HepG2 (cell line): ENCODE data around the gene CCDC181. TPM values are rescaled to one million over a fixed set of nuclear protein-coding genes. Genes with fewer than 3 reads are reported as not detected.

Experiments used
- ATF2 ChIP-seq: sonication (generic); formaldehyde crosslinking; IDR thresholded peaks from 2 replicates; pipeline ENCODE4 v1.4.0; 2020; ENCODE audit warnings: missing genetic modification reagents
- CCAR2 ChIP-seq: fragments of 200-400 bp; formaldehyde crosslinking; optimal IDR thresholded peaks from 2 replicates; pipeline ENCODE3; 2018; ENCODE audit warnings: low read depth, mild to moderate bottlenecking, low read length, moderate library complexity
- CREB1 ChIP-seq, 2 experiments: fragments of 450-650 bp in 1 of 2; IDR thresholded peaks; 2 replicates each; pipeline ENCODE4 v1.6.1; 2016 to 2017; ENCODE audit warnings: control low read depth in 1 of 2, mild to moderate bottlenecking in 1 of 2, missing compliant biosample characterization in 1 of 2, missing genetic modification characterization in 1 of 2
- FOXA3 ChIP-seq: IDR thresholded peaks from 2 replicates; pipeline ENCODE4 v1.6.1; 2016; ENCODE audit warnings: missing genetic modification reagents, missing compliant biosample characterization
- TBX2 ChIP-seq: sonication (generic); formaldehyde crosslinking; IDR thresholded peaks from 2 replicates; pipeline ENCODE4 v1.5.0; 2020; ENCODE audit warnings: missing genetic modification reagents, mild to moderate bottlenecking, borderline replicate concordance
- ZNF629 ChIP-seq: sonication (generic); formaldehyde crosslinking; conservative IDR thresholded peaks from 2 replicates; pipeline ENCODE4 v1.5.0; 2020; ENCODE audit warnings: missing genetic modification reagents
- polyA plus RNA-seq, 8 experiments: library from polyadenylated mRNA; depleted of rRNA in 3 of 8; stranded (reverse) in 7 of 8; unstranded in 1 of 8; fragments of >200 nt; fragmentation: Illumina TruSeq in 4 of 8; extraction: Trizol in 4 of 8; gene quantifications; 2 replicates each; pipeline versions ENCODE4 v1.2.1 to v1.2.3, GENCODE V29; 2011 to 2016; ENCODE audit warnings: low read depth in 4 of 8, missing spikeins in 1 of 8, mixed read lengths in 1 of 8; ENCODE audit not compliant: insufficient read depth in 1 of 8
- total RNA-seq, 5 experiments: library from RNA; depleted of rRNA; stranded (reverse); fragments of >200 nt; fragmentation: Illumina TruSeq; extraction: Trizol; gene quantifications; 2 replicates each; pipeline ENCODE4 v1.2.3, GENCODE V29; 2016; ENCODE audit warnings: low read depth in 1 of 5
- TF ChIP-seq, protein P1 (sequence below): sonication (generic); formaldehyde crosslinking; IDR thresholded peaks from 2 replicates; pipeline ENCODE4 v1.4.0; 2020; ENCODE audit warnings: mild to moderate bottlenecking, low read depth, missing genetic modification reagents
- TF ChIP-seq, protein P2 (sequence below): sonication (generic); formaldehyde crosslinking; IDR thresholded peaks from 2 replicates; pipeline ENCODE4 v1.4.0; 2020; ENCODE audit warnings: mild to moderate bottlenecking, missing genetic modification reagents, borderline replicate concordance
- TF ChIP-seq, protein P3 (sequence below): sonication (generic); formaldehyde crosslinking; IDR thresholded peaks from 2 replicates; pipeline ENCODE4 v1.4.0; 2020; ENCODE audit warnings: low read depth, mild to moderate bottlenecking, missing genetic modification reagents
- TF ChIP-seq, protein P4 (sequence below): sonication (generic); formaldehyde crosslinking; IDR thresholded peaks from 2 replicates; pipeline ENCODE4 v1.5.1; 2020; ENCODE audit warnings: missing genetic modification reagents, mild to moderate bottlenecking, borderline replicate concordance
- TF ChIP-seq, protein P5 (sequence below): IDR thresholded peaks from 2 replicates; pipeline ENCODE4 v1.6.1; 2016; ENCODE audit warnings: low read depth, missing genetic modification reagents, missing compliant biosample characterization

Gene CCDC181
- total and polyA plus RNA-seq, 2 of the 13 experiments (the other 11 are each of a cell fraction or from before 2014, with no cell fraction given) = 0.07 TPM; not detected in 1

- TF ChIP-seq, protein P1, sequence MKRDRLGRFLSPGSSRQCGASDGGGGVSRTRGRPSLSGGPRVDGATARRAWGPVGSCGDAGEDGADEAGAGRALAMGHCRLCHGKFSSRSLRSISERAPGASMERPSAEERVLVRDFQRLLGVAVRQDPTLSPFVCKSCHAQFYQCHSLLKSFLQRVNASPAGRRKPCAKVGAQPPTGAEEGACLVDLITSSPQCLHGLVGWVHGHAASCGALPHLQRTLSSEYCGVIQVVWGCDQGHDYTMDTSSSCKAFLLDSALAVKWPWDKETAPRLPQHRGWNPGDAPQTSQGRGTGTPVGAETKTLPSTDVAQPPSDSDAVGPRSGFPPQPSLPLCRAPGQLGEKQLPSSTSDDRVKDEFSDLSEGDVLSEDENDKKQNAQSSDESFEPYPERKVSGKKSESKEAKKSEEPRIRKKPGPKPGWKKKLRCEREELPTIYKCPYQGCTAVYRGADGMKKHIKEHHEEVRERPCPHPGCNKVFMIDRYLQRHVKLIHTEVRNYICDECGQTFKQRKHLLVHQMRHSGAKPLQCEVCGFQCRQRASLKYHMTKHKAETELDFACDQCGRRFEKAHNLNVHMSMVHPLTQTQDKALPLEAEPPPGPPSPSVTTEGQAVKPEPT (CRISPR knock-in tag) = no peak
- TF ChIP-seq, protein P2, sequence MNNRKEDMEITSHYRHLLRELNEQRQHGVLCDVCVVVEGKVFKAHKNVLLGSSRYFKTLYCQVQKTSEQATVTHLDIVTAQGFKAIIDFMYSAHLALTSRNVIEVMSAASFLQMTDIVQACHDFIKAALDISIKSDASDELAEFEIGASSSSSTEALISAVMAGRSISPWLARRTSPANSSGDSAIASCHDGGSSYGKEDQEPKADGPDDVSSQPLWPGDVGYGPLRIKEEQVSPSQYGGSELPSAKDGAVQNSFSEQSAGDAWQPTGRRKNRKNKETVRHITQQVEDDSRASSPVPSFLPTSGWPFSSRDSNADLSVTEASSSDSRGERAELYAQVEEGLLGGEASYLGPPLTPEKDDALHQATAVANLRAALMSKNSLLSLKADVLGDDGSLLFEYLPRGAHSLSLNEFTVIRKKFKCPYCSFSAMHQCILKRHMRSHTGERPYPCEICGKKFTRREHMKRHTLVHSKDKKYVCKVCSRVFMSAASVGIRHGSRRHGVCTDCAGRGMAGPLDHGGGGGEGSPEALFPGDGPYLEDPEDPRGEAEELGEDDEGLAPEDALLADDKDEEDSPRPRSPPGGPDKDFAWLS (CRISPR knock-in tag) = no peak
- TF ChIP-seq FOXA3 (peak; percentile 36; the same call in 1 of the 2 replicates), CREB1 (IDR thresholded peaks at IDR 0.05) (peak; percentile 76), CREB1 (CRISPR knock-in tag; IDR thresholded peaks at IDR 0.05) (peak; percentile 85), CCAR2 (no peak), TBX2 (CRISPR knock-in tag) (peak; percentile 13; the same call in 1 of the 2 replicates), ATF2 (no peak), ZNF629 (CRISPR knock-in tag) (no peak)
- TF ChIP-seq, protein P3, sequence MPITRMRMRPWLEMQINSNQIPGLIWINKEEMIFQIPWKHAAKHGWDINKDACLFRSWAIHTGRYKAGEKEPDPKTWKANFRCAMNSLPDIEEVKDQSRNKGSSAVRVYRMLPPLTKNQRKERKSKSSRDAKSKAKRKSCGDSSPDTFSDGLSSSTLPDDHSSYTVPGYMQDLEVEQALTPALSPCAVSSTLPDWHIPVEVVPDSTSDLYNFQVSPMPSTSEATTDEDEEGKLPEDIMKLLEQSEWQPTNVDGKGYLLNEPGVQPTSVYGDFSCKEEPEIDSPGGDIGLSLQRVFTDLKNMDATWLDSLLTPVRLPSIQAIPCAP = no peak
- TF ChIP-seq, protein P4, sequence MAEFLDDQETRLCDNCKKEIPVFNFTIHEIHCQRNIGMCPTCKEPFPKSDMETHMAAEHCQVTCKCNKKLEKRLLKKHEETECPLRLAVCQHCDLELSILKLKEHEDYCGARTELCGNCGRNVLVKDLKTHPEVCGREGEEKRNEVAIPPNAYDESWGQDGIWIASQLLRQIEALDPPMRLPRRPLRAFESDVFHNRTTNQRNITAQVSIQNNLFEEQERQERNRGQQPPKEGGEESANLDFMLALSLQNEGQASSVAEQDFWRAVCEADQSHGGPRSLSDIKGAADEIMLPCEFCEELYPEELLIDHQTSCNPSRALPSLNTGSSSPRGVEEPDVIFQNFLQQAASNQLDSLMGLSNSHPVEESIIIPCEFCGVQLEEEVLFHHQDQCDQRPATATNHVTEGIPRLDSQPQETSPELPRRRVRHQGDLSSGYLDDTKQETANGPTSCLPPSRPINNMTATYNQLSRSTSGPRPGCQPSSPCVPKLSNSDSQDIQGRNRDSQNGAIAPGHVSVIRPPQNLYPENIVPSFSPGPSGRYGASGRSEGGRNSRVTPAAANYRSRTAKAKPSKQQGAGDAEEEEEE = no peak
- TF ChIP-seq, protein P5, sequence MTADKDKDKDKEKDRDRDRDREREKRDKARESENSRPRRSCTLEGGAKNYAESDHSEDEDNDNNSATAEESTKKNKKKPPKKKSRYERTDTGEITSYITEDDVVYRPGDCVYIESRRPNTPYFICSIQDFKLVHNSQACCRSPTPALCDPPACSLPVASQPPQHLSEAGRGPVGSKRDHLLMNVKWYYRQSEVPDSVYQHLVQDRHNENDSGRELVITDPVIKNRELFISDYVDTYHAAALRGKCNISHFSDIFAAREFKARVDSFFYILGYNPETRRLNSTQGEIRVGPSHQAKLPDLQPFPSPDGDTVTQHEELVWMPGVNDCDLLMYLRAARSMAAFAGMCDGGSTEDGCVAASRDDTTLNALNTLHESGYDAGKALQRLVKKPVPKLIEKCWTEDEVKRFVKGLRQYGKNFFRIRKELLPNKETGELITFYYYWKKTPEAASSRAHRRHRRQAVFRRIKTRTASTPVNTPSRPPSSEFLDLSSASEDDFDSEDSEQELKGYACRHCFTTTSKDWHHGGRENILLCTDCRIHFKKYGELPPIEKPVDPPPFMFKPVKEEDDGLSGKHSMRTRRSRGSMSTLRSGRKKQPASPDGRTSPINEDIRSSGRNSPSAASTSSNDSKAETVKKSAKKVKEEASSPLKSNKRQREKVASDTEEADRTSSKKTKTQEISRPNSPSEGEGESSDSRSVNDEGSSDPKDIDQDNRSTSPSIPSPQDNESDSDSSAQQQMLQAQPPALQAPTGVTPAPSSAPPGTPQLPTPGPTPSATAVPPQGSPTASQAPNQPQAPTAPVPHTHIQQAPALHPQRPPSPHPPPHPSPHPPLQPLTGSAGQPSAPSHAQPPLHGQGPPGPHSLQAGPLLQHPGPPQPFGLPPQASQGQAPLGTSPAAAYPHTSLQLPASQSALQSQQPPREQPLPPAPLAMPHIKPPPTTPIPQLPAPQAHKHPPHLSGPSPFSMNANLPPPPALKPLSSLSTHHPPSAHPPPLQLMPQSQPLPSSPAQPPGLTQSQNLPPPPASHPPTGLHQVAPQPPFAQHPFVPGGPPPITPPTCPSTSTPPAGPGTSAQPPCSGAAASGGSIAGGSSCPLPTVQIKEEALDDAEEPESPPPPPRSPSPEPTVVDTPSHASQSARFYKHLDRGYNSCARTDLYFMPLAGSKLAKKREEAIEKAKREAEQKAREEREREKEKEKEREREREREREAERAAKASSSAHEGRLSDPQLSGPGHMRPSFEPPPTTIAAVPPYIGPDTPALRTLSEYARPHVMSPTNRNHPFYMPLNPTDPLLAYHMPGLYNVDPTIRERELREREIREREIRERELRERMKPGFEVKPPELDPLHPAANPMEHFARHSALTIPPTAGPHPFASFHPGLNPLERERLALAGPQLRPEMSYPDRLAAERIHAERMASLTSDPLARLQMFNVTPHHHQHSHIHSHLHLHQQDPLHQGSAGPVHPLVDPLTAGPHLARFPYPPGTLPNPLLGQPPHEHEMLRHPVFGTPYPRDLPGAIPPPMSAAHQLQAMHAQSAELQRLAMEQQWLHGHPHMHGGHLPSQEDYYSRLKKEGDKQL (CRISPR knock-in tag) = no peak
These were observed 59.4 kb downstream of the CCDC181 start, which contains the start of the genes BLZF1 and NME7 (continued) for GRCh38 chr1:169367686-169368405.
